Activated naive CD4-positive, alpha-beta T cell treated with anti-CD3 and anti-CD28 coated beads, Interleukin-2, amount 50 U/mL, for 24 hours (primary cell): Measurements from ENCODE around the gene MAP1LC3A.

Experiments
- H3K27ac Mint-ChIP-seq: one replicate; pipeline ENCODE4 v1.8.0; 2021; ENCODE audit warnings: mild to moderate bottlenecking, mixed read lengths
- H3K27me3 Mint-ChIP-seq: one replicate; pipeline ENCODE4 v1.8.0; 2021; ENCODE audit warnings: mixed read lengths
- H3K36me3 Mint-ChIP-seq: one replicate; pipeline ENCODE4 v1.8.0; 2021; ENCODE audit warnings: mixed read lengths
- H3K4me1 Mint-ChIP-seq: one replicate; pipeline ENCODE4 v1.8.0; 2021; ENCODE audit warnings: mixed read lengths
- H3K4me3 Mint-ChIP-seq: one replicate; pipeline ENCODE4 v1.8.0; 2021; ENCODE audit warnings: mild to moderate bottlenecking, mixed read lengths
- H3K9me3 Mint-ChIP-seq: one replicate; pipeline ENCODE4 v1.8.0; 2021; ENCODE audit warnings: mixed read lengths

MAP1LC3A gene

DNA sequence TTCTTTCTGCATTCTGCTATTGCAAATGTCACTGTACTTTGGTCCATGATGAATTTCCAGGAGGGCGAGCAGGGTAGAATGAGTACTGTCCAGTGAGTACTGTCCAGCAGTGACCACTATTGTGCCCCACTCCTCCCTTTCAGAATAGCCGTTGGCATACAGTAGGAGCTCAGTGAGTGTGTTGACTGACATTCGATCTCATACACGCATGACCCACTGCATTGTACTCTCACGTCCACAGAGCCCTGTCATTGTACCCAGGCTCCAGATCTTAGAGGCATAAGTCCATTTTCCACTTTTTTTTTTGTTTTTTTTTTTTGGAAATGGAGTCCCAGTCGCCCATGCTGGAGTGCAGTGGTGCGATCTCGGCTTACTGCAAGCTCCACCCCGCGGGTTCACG is 34.1 kb upstream of the MAP1LC3A start:
- no peaks in the 10 kb centered on the region for H3K27me3 Mint-ChIP-seq
- H3K27ac Mint-ChIP-seq = no peak overlapping the region
- peaks cover 6% of the 10 kb centered on the region for H3K36me3 Mint-ChIP-seq
- peaks cover 40% of the 10 kb centered on the region for H3K4me1 Mint-ChIP-seq
- H3K4me3 Mint-ChIP-seq = no peak overlapping the region
- H3K9me3 Mint-ChIP-seq = no peaks in the 10 kb centered on the region

DNA sequence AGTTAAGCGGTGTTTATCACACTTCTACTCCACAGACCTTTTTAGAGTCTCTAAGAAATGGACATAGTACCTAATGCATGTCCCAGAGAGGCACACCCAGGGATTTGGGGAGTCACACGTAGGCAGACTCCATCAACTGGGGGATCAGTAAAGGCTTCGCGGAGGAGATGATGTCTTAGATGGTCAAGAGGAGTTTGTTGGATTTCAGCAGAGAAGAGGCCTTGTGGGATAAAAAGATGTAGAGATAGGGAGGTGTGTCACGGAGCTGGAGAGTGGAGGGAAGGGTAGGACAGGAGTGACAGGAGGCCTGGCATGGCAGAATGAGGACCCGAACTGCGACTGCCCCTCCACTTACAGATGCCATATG is 33.2 kb upstream of the MAP1LC3A start:
- Mint-ChIP-seq H3K27me3 (no peaks in the 10 kb centered on the region), H3K36me3 (peaks cover 4% of the 10 kb centered on the region), H3K9me3 (no peaks in the 10 kb centered on the region), H3K4me1 (peaks cover 33% of the 10 kb centered on the region), H3K4me3 (no peak overlapping the region), H3K27ac (no peak overlapping the region)

DNA sequence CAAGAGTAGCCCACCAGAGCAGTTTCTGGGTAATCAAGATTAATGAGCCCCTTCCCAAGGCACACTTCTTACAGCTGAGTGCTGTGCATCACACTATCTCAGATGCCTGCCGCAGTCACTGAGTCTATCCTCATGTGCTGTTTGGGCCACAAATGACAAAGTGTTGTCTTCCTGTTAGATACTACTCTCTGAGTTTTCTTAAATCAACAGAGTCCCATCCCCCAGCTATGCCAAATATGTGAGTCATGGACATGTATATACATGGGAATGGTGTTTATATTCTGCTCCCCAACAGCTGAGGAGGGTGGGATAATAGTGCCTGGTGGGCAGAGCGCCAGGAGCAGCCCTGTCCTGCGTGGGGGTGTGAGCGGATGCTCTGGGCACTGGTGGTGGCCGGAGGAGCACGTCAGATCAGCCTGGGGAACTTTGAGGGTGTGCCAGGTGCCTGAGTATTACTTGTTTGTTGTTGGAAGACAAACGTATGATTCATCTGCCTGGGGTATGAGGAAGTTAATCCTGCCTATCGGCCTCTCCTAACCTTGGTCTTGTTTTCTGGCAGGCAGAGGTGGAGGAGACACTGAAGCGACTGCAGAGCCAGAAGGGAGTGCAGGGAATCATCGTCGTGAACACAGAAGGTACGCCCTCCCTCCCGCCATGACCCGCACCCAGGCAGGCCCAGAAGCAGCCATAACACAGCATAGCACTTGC is 32.7 kb upstream of the MAP1LC3A start:
- Mint-ChIP-seq H3K9me3 (no peaks in the 10 kb centered on the region), H3K4me1 (peaks cover 33% of the 10 kb centered on the region), H3K27ac (no peak overlapping the region), H3K36me3 (peaks cover 4% of the 10 kb centered on the region), H3K4me3 (no peak overlapping the region), H3K27me3 (no peaks in the 10 kb centered on the region)

DNA sequence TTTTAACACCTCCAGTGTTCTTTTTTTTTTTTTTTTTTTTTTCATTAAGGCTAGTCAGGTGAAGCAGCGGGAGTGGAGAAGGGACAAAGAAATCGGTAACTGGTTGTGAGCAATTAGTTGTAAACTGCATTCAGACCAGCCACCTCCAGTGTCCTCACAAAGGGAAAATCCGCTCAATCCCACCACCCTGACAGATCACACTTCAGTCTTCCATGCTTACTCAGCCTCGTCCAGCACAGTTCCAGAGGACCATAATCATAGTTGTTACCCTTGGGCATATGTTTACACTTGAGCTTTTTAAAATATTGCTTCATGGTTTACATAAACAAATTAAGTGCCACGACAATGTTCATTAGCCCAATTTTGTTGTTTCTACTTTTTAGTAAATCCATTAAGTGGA is 32.1 kb upstream of the MAP1LC3A start:
- Mint-ChIP-seq H3K4me1 (peaks cover 35% of the 10 kb centered on the region), H3K4me3 (no peak overlapping the region), H3K27ac (peak overlapping the region; percentile 72), H3K9me3 (no peaks in the 10 kb centered on the region), H3K36me3 (peaks cover 4% of the 10 kb centered on the region), H3K27me3 (no peaks in the 10 kb centered on the region)

DNA sequence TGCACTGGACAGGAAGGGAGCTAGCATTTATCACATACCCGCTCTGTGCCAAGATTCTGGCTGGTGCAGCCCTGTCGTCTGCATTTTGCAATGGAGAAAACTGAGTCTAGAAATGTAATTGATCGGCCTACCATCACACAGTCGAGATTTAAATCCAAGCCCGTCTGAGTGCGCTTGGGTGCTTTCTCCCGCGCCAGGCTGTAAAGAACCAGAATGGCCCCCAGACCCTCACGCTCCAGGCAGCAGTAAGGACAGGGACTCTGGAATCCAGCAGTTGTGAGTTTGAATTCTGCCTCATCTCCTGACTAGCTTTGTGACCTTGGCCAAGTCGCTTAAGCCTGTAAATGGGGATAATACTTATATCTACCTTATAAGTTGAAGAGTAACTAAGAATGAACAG is 31.5 kb upstream of the MAP1LC3A start:
- no peaks in the 10 kb centered on the region for H3K27me3 Mint-ChIP-seq
- no peak overlapping the region for H3K27ac Mint-ChIP-seq
- no peaks in the 10 kb centered on the region for H3K9me3 Mint-ChIP-seq
- peaks cover 3% of the 10 kb centered on the region for H3K36me3 Mint-ChIP-seq
- H3K4me3 Mint-ChIP-seq = no peak overlapping the region
- H3K4me1 Mint-ChIP-seq = peaks cover 34% of the 10 kb centered on the region

DNA sequence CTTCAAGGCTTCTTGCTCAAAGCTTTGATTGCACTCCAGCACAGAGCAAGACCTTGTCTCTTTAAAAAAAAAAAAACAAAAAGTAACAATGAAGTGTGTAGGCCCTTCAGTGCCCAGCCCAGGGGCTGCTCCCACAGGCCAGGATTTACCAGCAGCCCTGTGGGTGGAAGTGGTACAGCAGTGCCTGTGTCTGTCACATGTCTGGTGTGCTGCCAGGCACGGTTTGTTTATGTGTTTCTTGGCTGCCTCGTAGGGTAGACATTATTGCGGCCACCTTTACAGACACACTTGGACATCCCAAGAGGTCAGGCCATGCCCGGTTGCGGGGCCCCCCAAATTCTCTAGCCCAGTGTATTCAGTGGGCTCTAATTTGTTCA is 29.6 kb upstream of the MAP1LC3A start:
- Mint-ChIP-seq H3K4me1 (peaks cover 17% of the 10 kb centered on the region), H3K9me3 (no peaks in the 10 kb centered on the region), H3K36me3 (peaks cover 2% of the 10 kb centered on the region), H3K27me3 (no peaks in the 10 kb centered on the region), H3K27ac (no peak overlapping the region), H3K4me3 (no peak overlapping the region)

DNA sequence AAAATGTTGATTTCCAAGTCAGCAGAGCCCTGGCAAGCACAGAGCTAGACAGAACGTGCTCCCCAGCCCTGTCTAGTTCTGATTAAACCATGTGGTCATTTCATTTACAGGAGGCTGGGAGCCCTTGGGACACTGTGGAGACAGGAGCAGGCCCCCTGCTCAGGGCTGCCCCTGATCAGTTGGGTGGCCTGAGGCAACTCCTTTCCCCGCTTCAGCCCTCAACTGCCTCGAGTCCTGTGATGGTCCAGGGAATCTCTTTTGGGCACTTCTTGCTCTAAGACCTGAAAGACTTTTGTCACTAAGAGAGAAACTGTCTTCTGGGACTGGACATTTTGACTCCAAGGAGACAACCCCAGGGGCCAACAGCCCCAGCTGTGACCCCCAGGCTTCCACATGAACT is 28.8 kb upstream of the MAP1LC3A start:
- Mint-ChIP-seq H3K9me3 (no peaks in the 10 kb centered on the region), H3K4me3 (no peak overlapping the region), H3K27me3 (no peaks in the 10 kb centered on the region), H3K4me1 (peaks cover 9% of the 10 kb centered on the region), H3K27ac (peak overlapping the region; percentile 4), H3K36me3 (peaks cover 2% of the 10 kb centered on the region)

DNA sequence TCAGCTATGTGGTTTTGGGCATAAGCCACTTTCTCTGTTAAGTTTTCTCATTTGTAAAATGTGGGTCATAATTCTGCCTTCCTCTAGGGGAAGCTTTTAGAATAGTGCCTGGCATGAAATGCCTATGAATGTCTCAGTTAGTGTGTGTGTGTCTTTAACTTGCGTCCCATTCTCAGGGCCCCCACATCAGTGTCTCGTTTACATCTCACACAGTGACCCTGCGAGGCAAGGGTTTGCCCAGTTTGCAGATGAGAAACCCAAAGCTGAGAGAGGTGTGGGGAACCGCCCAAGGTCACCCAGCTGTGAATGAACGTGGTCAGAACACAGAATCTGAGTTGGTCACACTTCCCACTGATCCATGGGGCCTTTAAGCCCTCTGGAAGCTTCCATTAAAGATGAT is 28.2 kb upstream of the MAP1LC3A start:
- H3K4me1 Mint-ChIP-seq = peaks cover 6% of the 10 kb centered on the region
- H3K27me3 Mint-ChIP-seq = no peaks in the 10 kb centered on the region
- no peak overlapping the region for H3K4me3 Mint-ChIP-seq
- H3K9me3 Mint-ChIP-seq = no peaks in the 10 kb centered on the region
- H3K36me3 Mint-ChIP-seq = peaks cover 5% of the 10 kb centered on the region
- no peak overlapping the region for H3K27ac Mint-ChIP-seq

DNA sequence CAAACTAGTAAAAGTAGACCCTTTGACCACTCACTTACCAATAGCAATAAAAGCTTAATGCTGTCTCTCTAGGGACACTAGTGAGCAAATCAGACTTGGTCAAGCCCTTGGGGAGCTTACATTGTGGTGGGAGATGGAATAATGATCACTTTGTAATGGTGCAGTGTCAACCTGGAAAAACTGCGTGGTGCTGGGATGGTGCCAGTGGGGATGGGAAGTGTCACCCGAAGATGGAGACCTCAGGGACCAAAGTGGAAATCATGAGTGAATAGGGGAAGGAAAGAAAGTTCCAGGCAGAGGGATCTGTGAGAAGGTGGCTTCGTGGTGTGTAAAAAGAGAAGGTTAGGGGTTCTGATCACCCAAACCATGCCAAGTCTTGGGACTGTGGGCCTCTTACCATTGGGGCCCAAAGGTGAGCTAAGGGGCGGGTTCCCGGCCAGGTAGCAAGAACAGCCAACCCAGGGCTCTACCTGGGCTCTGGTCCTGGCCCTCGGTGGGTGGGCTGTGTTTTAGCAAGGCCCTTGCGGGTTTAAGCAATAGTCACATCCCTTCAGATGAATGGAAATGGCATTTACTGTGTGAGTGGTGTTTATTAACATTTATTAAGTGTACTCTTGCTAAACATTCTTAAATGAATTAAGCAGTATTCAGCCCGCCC is 26.8 kb upstream of the MAP1LC3A start:
- no peak overlapping the region for H3K4me3 Mint-ChIP-seq
- H3K27ac Mint-ChIP-seq = peak overlapping the region; percentile 53

DNA sequence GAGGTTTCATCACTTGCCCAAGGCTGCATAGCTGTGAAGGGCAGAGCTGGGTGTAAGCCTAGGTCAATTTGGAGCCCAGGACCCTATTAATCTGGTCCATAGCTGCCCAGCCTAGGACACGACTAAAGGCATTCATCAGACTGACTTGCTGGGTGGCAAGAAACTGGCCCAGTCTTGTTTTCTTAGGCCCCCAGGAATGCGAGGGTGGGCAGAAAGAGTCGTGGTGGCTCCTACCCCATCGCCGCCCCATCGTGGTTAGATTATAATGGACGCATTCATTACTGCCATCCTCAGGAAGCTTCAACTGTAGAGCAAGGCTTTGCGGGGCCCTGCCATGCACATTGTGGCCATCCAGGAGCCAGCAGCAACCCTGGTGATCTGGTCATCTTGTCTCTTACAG is 26.2 kb upstream of the MAP1LC3A start:
- Mint-ChIP-seq H3K27ac (no peak overlapping the region), H3K36me3 (peaks cover 9% of the 10 kb centered on the region), H3K27me3 (no peaks in the 10 kb centered on the region), H3K4me3 (no peak overlapping the region), H3K4me1 (peaks cover 4% of the 10 kb centered on the region), H3K9me3 (no peaks in the 10 kb centered on the region)

More for the DNA sequence above, 26.8 kb upstream of the MAP1LC3A start:
- Mint-ChIP-seq H3K9me3 (no peaks in the 10 kb centered on the region), H3K36me3 (peaks cover 6% of the 10 kb centered on the region), H3K27me3 (no peaks in the 10 kb centered on the region), H3K4me1 (peaks cover 4% of the 10 kb centered on the region)

DNA sequence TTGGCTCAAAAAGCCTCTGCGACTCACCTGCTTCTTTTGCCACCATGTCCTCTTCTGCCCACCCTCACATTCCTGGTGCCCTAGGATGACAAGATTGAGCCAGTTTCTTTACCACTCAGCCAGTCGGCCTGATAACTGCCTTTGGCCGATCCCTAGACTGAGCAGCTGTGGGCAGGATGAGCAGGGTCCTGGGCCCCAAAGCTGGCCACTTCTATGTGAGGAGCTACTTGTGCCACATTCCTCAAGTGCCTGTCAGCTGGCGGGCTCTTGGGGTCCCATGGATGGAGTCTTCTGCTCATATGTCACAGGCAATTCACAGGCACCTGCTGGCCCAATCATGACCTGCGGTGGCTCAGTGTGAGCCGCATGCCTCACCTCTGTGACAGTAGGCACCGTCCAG is 25.8 kb upstream of the MAP1LC3A start:
- no peaks in the 10 kb centered on the region for H3K27me3 Mint-ChIP-seq
- no peak overlapping the region for H3K27ac Mint-ChIP-seq
- H3K4me1 Mint-ChIP-seq = peaks cover 4% of the 10 kb centered on the region
- H3K36me3 Mint-ChIP-seq = peaks cover 9% of the 10 kb centered on the region
- H3K4me3 Mint-ChIP-seq = no peak overlapping the region
- no peaks in the 10 kb centered on the region for H3K9me3 Mint-ChIP-seq

DNA sequence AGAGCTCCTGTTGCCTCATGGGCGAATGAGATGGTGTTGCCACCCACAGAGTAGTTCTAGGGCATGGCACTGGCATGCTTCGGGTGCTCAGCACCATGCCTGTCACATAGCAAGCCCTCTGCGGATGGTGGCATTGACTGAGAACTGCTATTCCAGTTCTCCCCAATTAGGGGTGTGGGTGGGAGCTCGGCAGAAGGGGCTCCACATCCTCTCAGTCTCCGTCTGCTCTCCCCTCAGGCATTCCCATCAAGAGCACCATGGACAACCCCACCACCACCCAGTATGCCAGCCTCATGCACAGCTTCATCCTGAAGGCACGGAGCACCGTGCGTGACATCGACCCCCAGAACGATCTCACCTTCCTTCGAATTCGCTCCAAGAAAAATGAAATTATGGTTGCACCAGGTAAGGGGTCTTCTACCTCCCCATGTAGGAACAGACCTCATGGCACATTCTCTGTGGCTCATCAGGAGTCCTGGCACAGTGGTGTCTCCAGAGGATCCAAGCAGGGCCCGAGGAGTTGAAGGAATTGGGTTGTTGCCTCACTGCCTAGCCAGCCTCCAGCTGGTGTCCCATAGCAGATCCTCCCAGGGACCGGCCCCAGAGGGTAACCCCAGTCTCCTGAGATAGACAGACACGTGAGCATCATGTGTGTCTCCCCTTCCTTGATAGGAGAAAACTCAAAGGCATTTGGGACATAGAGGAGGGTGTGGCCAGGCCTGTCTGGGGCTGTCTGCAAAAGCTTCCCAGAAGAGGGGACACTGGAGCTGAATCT is 23.9 kb upstream of the MAP1LC3A start:
- no peaks in the 10 kb centered on the region for H3K27me3 Mint-ChIP-seq
- peaks cover 9% of the 10 kb centered on the region for H3K36me3 Mint-ChIP-seq
- no peaks in the 10 kb centered on the region for H3K9me3 Mint-ChIP-seq
- no peak overlapping the region for H3K27ac Mint-ChIP-seq
- no peak overlapping the region for H3K4me3 Mint-ChIP-seq
- H3K4me1 Mint-ChIP-seq = peaks cover 9% of the 10 kb centered on the region

DNA sequence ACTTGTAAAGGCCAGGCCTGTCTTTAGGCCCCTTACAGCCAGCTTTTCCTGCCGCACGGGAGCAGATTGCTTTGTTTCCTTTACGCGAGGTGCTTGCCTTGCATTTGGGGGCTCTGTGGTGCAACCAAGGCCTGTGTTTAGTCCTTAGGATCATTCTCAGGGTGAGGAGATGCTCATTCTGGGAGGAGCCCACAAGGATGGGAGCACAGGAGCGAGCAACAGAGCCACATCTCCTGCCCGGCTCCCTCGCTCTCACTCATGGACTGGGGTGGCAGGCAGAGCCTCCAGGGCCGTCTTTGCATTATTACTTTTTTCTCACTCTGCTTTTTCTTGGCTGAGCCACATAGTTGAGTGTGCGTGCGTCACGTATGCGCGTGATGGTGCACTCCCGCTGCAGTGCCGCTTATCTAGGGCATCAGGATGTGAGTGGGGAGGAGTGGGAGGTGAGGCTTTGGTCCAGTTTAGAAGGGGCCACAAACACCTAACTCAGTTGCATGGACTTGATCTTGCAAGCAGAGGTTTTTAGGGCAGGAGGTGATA is 23.1 kb upstream of the MAP1LC3A start:
- H3K4me1 Mint-ChIP-seq = peaks cover 10% of the 10 kb centered on the region
- no peaks in the 10 kb centered on the region for H3K27me3 Mint-ChIP-seq
- H3K4me3 Mint-ChIP-seq = no peak overlapping the region
- no peak overlapping the region for H3K27ac Mint-ChIP-seq
- H3K9me3 Mint-ChIP-seq = no peaks in the 10 kb centered on the region
- H3K36me3 Mint-ChIP-seq = peaks cover 9% of the 10 kb centered on the region

DNA sequence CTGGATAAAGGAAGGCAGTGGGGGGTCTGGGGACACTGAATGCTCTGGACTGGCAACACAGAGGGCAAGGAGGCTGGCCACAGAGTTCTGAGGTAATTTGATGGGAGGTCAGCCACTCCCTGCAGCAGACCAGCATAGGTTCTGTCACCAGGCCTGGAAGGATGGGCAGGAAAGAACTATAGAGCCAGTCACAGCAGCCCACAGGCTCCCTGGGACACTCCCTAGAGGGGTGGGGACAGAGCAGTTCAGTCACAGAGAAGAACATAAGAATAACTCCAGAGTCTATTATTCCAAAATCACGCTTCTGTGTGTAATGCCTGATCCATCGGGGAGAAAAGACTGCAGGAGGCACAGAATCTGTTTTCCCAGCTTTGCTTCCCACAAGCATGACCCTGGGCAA is 22.7 kb upstream of the MAP1LC3A start:
- H3K36me3 Mint-ChIP-seq = peaks cover 9% of the 10 kb centered on the region
- H3K27ac Mint-ChIP-seq = no peak overlapping the region
- peaks cover 15% of the 10 kb centered on the region for H3K4me1 Mint-ChIP-seq
- H3K4me3 Mint-ChIP-seq = no peak overlapping the region
- no peaks in the 10 kb centered on the region for H3K9me3 Mint-ChIP-seq
- no peaks in the 10 kb centered on the region for H3K27me3 Mint-ChIP-seq

DNA sequence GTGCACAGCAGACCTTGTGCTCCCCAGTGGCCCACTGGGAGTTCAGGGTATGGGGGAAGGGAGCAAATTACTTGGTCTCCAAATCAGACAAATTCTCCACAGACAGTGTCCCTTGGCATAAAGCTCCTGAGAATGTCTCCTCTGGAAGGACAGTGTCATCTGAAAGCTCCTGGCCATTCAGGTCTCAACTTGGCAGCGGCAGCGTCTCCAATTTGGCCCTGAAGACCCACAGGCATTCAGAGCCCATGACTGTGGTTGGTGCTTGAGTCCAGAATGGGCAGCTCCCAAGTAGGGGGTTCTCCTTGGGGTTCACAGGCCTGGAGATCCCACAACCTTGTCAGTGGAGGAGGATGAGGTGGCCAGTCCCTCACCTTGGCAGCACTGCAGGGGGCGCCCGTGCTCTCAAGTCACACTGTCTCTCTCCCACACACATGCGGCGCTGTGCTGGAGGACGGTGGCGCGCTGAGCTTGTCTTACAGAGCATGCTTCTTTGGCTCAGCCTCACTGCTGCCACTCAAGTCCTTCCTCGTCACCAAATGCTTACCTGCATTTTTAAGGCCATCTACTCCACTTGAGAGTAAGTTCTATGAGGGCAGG is 21.6 kb upstream of the MAP1LC3A start:
- H3K4me1 Mint-ChIP-seq = peaks cover 20% of the 10 kb centered on the region
- peaks cover 9% of the 10 kb centered on the region for H3K36me3 Mint-ChIP-seq
- H3K27me3 Mint-ChIP-seq = no peaks in the 10 kb centered on the region
- no peak overlapping the region for H3K27ac Mint-ChIP-seq
- no peaks in the 10 kb centered on the region for H3K9me3 Mint-ChIP-seq
- H3K4me3 Mint-ChIP-seq = no peak overlapping the region

DNA sequence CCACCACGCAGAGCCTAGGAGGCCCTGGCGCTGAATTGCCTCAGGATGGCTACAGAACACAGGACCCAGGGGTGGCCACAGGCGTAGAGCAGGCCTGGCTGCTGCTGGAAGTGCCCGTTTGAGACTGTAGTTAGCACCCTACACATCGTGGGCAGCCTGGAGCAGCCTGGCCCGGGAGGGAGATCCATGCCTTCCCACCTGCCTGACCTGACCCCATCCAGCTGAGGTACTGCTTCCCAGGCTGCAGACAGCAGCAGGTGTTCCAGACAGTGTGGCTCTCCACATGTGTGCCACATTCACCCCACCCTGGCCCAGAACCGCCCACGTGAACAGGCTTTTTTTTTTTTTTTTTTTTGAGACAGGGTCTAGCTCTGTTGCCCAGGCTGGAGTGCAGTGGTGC is 20.9 kb upstream of the MAP1LC3A start:
- no peaks in the 10 kb centered on the region for H3K27me3 Mint-ChIP-seq
- H3K36me3 Mint-ChIP-seq = peaks cover 9% of the 10 kb centered on the region
- no peak overlapping the region for H3K27ac Mint-ChIP-seq
- no peak overlapping the region for H3K4me3 Mint-ChIP-seq
- peaks cover 20% of the 10 kb centered on the region for H3K4me1 Mint-ChIP-seq
- no peaks in the 10 kb centered on the region for H3K9me3 Mint-ChIP-seq
